Panc1 (cell line): ENCODE data around the gene ING4.

ENCODE experiments used
- POLR2AphosphoS5 ChIP-seq: IDR thresholded peaks from 2 replicates; pipeline ENCODE4 v1.6.1; 2012; ENCODE audit warnings: mild to moderate bottlenecking, low read depth, low read length, moderate library complexity
- SIN3A ChIP-seq: IDR thresholded peaks from 2 replicates; pipeline ENCODE4 v1.6.1; 2012; ENCODE audit warnings: low read depth, mild to moderate bottlenecking, low read length, moderate library complexity, borderline replicate concordance; ENCODE audit not compliant: insufficient read depth
- TCF7L2 ChIP-seq: IDR thresholded peaks from 2 replicates; pipeline ENCODE4 v1.6.1; 2011; ENCODE audit warnings: mild to moderate bottlenecking, low read depth, low read length, inconsistent platforms
- TF ChIP-seq, protein P1 (sequence below): fragments of 450-650 bp; IDR thresholded peaks from 2 replicates; pipeline ENCODE4 v1.5.1; 2017; ENCODE audit warnings: mild to moderate bottlenecking
- TF ChIP-seq, protein P2 (sequence below), 2 experiments: IDR thresholded peaks; 2 replicates each; pipeline ENCODE4 v1.6.1; 2011 to 2012; ENCODE audit warnings: low read depth in 2 of 2, control low read depth in 1 of 2, low read length in 1 of 2, mild to moderate bottlenecking in 1 of 2, moderate library complexity in 1 of 2; ENCODE audit not compliant: insufficient read depth in 1 of 2

DNA sequence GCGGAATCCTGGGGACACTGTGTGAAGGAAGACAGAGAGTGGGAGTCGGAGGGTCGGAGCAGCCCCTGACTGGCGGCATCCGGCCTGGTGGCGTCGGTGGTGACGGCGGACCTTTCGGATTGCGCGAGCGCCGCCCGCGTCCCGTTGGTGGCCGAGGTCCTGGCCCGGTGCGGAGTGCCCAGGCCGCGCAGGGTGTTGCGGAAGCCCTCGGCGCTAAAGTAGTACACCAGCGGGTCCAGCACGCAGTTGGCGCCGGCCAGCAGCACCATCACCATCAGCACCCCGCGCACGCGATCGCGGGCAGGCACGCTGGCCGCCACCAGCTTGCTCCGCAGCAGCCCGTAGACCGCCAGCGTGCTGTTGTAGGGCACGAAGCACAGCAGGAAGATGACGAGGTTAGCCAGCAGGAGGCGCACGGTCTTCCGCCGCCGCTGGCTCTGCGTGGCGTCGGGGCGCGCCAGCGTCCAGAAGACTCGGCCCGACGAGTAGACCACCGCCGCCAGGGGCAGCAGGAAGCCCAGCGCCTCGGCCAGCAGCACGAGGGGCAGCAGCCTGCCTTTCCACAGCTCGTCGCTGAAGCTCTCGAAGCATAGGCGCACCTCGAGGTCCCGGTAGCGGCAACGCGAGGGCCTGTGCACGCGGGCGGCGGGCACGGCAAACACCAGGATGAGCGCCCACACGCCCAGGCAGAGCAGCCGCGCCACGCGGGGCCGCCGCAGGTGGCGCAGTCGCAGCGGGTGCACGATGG is 42.6 kb downstream of the ING4 start:
- TF ChIP-seq, protein P1, sequence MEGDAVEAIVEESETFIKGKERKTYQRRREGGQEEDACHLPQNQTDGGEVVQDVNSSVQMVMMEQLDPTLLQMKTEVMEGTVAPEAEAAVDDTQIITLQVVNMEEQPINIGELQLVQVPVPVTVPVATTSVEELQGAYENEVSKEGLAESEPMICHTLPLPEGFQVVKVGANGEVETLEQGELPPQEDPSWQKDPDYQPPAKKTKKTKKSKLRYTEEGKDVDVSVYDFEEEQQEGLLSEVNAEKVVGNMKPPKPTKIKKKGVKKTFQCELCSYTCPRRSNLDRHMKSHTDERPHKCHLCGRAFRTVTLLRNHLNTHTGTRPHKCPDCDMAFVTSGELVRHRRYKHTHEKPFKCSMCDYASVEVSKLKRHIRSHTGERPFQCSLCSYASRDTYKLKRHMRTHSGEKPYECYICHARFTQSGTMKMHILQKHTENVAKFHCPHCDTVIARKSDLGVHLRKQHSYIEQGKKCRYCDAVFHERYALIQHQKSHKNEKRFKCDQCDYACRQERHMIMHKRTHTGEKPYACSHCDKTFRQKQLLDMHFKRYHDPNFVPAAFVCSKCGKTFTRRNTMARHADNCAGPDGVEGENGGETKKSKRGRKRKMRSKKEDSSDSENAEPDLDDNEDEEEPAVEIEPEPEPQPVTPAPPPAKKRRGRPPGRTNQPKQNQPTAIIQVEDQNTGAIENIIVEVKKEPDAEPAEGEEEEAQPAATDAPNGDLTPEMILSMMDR = no peak
- no peak for TF ChIP-seq SIN3A
- no peak for TF ChIP-seq TCF7L2
- TF ChIP-seq, protein P2, sequence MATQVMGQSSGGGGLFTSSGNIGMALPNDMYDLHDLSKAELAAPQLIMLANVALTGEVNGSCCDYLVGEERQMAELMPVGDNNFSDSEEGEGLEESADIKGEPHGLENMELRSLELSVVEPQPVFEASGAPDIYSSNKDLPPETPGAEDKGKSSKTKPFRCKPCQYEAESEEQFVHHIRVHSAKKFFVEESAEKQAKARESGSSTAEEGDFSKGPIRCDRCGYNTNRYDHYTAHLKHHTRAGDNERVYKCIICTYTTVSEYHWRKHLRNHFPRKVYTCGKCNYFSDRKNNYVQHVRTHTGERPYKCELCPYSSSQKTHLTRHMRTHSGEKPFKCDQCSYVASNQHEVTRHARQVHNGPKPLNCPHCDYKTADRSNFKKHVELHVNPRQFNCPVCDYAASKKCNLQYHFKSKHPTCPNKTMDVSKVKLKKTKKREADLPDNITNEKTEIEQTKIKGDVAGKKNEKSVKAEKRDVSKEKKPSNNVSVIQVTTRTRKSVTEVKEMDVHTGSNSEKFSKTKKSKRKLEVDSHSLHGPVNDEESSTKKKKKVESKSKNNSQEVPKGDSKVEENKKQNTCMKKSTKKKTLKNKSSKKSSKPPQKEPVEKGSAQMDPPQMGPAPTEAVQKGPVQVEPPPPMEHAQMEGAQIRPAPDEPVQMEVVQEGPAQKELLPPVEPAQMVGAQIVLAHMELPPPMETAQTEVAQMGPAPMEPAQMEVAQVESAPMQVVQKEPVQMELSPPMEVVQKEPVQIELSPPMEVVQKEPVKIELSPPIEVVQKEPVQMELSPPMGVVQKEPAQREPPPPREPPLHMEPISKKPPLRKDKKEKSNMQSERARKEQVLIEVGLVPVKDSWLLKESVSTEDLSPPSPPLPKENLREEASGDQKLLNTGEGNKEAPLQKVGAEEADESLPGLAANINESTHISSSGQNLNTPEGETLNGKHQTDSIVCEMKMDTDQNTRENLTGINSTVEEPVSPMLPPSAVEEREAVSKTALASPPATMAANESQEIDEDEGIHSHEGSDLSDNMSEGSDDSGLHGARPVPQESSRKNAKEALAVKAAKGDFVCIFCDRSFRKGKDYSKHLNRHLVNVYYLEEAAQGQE (IDR thresholded peaks at IDR 0.05; ENCODE audit: insufficient read depth in 1 of 2, low read depth in 2 of 2, low read length in 1 of 2) = no peak
- TF ChIP-seq POLR2AphosphoS5 = no peak
